Jurkat, Clone E6-1 (cell line): ENCODE data around the gene HS6ST3.

ENCODE experiments used
- DNase-seq: peaks from one replicate; pipeline ENCODE4 v3.0.0-alpha.2; 2011; ENCODE audit warnings: low read depth, low spot score
- H3K4me3 ChIP-seq: 2 replicates; pipeline ENCODE4 v1.5.1; 2011; ENCODE audit warnings: mild to moderate bottlenecking, low read length, control low read depth, moderate library complexity

The HS6ST3 gene

DNA sequence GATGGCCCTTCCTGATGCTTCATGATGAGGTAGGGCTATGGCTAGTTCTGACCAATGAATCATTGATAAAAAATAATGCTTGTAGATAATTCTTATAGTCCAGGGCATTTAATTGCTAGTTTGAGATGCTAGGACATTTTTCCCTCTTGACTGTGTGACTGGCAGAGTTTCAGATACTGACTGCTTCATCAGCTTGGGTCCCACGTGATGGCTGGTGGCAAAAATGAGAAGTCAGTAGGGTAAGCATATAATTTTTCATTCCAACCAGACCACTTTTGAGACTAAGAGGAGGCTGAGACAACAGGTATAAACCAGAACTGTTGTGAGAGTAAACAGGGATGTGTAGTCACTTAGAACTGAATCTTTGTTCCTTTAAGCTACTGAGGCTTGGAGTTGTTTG lies 183.3 kb downstream of the HS6ST3 start:
- no peak for DNase-seq
- H3K4me3 ChIP-seq, result no peak overlapping the region

DNA sequence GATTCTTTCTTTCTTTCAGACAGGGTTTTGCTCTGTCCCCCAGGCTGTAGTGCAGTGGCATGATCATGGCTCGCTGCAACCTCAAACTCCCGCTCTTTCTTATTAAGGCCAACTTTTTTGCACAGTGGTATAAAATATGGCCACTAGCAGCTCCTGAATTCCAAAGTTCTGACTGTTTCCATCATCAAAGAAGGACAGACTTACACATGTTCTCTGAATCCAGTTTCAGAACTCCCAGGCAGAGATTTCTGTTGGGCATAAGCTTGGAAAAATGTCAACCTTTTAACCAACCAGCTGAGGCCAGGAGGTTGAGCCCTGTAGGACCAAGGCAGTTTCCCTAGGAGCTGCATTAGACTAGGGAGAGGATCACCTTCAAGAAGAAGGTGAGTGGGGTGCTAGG lies 184.1 kb downstream of the HS6ST3 start:
- no peak for DNase-seq
- no peak overlapping the region for H3K4me3 ChIP-seq

DNA sequence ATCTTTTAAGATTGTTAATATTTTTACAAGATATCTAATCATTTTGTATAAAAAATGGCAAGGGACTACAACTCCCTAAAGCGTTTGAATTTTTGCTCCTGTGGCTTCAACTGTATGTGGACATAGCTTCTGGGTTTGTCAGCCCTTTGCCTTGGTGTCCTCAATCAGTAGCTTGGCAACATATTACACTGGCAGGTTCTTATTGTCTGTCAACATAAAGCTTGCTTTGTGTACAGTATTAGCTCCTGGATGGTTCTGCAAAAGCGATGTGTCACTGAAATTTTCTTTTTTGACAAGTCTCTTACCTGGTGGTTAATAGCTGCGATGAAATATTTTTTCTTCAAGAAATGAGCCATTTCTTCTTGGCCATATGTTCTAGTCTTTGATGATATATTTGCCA lies 190.0 kb downstream of the HS6ST3 start:
- DNase-seq, result no peak
- H3K4me3 ChIP-seq, result no peak overlapping the region

DNA sequence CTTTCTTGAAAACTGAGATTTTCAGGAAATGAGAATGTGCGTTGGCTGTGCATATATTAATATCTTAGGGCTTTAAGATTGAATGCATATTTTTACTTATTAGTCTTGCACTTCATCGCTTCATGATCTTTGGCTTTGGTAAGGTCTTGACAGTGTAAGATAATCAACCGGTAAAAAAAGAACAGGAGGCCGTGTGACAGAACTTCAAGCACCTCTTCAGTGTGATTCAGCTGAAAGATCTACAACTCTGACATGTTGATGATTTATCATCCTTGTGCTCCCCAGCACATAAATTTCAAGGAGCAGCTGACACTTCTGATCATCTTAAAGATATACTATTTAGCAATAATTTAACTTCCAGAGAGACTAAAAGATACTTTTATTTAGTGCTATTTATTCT lies 195.1 kb downstream of the HS6ST3 start:
- no peak overlapping the region for H3K4me3 ChIP-seq
- DNase-seq, result no peak

DNA sequence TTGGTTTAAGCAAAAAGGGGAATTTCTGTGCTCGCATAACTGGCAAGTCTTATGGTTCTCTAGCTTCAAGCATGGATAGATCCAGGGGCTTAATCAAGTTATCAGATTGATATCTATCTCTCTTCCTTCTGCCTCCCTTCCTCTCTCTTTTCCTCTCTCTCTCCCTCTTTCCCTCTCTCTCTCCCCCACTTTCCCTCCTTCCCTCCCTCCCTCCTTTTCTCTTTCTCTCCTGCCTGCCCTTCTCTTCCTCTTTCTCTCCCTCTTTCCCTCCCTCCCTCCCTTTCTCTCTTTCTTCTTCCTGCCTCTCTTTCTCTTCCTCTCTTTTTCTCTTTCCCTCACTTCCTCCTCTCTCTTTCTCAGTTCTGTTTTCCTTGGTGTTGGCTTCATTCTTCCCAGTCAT lies 195.8 kb downstream of the HS6ST3 start:
- DNase-seq, result no peak

DNA sequence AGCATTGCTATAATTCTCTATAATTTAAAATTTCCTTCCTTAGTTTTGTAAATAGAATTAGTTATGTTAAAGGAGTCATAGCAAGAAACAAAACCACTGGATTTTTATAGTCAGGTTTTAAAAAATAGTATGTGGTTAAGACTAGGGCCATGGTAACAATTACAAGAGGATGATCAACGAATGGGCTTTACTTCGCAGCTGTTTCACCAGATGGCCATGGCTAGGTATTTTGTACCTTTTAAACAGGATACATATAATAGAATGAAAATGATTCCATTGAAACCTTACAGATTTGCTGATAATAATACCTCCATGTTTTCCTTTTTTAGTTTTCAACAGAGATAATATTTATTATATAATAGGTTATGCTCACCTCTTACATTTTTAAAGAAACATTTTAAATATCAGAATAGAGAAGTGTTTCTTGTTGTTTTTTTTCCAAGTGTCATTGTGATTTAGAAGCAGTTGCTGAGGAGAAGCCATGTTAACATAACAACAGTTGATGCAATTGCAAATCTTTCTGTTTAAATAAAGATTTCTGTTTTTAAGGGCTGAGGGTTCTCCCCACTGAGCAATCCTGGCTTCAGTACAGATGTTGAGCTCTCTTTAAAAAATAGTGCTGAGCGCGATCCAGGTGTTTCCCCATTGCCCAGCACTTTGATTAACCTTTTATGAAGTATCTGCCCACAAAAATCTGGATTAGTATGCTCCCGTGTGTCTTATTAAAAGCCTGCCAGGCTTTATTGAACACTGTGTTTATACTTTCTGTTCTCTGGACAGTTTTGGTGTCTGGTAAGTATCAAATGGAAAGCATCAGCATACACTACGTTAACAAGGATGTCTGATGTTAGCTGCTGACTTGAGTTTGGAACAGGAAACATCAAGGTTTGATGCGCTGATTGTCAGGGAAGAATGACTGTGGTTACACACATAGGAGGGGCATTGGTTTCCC lies 205.3 kb downstream of the HS6ST3 start:
- no peak for DNase-seq
- H3K4me3 ChIP-seq, result no peak overlapping the region

More for the DNA sequence above, 195.8 kb downstream of the HS6ST3 start:
- no peak overlapping the region for H3K4me3 ChIP-seq

DNA sequence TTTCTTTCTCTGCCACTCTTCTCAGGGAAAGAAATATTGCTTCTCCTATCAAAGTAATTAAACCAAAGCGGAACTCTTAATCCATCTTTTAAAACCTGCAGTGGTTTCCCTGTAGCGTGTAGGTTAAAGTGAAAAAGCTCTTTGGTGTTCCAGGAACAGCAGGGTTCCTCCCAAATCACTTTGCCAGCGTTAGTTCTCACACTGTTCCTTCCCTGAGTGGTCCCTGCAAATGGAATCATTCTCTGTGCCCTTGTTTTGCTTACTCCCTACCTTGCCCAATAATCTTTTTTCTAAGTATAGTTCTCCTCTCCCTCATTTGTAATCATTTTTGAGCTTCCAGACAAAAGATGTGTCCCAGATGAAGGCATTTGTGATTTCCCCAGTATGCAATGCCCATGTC lies 207.5 kb downstream of the HS6ST3 start:
- no peak overlapping the region for H3K4me3 ChIP-seq
- DNase-seq, result no peak

DNA sequence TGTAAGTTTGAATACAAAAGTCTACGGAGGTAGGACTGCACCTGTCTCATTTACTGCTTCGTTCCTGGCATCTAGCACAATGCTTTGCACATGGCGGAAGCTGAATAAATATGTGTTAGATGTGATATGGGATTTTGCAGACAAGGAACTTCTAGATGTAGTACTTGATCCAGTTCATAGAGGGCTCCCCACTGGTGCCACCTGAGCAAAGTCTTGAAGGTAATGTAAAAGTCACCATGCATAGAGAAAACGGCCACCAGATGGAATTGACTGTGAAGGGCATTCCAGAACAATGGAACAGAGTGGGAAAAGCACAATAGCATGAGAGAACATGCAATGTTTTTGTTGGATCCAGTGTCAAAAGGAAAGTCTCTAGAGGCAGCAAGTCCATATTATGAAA lies 209.3 kb downstream of the HS6ST3 start:
- DNase-seq, result no peak

DNA sequence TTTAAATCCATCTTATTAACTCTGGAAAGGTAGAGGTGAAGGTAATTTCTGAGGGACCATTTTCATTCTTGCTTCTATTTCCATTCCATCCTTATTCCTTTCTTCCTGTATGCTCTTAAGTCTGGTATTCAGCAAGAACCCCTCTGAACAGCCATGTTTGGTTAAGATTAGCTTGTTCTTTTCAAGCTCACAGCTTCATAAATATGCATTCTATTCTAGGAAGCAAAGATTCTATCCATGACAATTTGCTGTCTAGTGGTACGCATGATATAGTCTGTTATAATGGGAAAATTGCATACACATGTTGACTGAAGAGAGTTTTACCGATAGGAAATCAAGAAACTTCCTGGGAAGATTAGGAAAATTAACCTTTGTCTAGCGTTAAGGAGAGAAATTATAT lies 218.7 kb downstream of the HS6ST3 start:
- no peak for DNase-seq
- no peak overlapping the region for H3K4me3 ChIP-seq

More for the DNA sequence above, 209.3 kb downstream of the HS6ST3 start:
- no peak overlapping the region for H3K4me3 ChIP-seq

DNA sequence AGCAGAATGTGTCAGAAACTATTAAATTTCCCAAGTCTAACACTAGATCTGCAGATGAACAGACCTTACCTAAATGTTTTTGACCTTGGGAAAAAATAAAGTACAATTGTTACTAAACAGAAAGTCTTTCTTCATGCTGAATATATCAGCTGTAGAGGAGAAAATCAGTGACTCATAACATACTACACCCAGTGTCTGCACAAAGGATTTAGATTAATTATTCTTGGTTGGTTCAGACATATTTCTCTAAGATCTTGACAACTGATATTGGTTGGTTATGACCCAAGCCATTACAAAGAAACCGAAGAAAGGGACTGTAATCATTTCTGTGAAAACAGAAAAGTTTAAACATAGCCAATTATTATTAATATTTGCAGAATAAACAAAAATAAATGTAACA lies 225.1 kb downstream of the HS6ST3 start:
- no peak for DNase-seq
- H3K4me3 ChIP-seq, result no peak overlapping the region

DNA sequence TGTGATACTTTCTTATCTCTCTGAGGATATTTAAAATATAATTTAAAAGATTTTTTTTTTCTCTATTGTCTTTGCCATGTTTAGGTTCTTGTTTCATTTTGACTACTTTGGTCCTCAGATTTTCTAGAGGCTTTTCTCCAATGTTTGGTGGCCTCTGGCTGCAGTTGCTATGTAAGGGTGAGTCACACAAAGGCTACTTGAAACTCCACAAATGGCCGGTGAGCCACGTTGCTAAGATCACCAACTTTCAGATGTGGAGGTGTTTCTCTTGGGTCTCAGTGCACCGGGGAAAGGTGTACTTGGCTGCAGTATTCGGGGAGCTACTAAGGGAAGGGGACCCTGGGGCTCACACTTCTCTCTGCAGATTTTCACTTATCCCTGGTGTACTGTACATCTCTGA lies 248.1 kb downstream of the HS6ST3 start:
- DNase-seq, result no peak

DNA sequence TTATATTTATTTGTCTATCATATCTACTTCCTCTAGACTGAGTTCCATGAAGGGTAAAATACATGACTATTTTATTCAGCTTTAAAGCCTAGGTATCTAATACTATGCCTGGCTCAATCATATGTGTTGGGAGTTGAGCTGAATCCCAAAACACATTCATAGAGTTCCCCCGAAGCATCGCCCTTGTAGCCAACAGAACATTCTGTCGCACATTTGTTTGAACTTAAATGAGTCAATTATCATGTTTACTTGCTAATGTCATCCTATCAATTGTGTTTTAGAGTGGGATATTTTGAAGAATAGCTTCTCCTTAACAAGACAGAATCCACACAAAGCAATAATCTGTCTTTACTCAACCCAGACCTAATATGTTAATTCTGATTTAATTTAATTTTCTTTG lies 252.4 kb downstream of the HS6ST3 start:
- DNase-seq, result no peak
- H3K4me3 ChIP-seq, result no peak overlapping the region

More for the DNA sequence above, 248.1 kb downstream of the HS6ST3 start:
- H3K4me3 ChIP-seq, result no peak overlapping the region

DNA sequence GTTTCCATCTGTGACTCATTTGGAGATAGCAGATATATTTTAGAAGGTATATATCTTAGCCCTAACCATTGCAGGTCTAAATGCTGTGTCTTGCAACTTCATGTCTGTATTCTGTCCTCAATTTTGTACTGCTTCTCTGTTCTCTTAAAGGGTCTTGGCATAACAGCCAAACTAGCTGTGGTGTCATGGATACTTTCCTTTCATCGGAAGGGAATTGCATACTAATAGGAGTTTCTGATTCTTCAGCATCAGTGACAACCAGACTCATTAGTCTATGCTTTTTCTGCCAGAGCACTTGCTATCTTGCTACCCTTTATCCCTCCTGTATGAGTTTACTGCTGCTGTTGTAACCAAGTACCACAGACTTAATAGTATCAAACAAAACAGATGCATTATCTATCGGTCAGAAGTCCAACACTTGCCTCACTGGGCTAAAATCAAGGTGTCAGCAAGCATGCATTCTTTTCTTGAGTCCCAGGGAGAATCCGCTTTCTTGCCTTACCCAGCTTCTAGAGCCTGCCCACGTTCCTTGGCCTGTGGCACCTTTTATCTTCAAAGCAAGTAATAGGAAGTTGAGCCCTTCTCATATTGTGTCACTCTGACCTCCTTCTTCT lies 253.1 kb downstream of the HS6ST3 start:
- DNase-seq, result no peak
- no peak overlapping the region for H3K4me3 ChIP-seq

DNA sequence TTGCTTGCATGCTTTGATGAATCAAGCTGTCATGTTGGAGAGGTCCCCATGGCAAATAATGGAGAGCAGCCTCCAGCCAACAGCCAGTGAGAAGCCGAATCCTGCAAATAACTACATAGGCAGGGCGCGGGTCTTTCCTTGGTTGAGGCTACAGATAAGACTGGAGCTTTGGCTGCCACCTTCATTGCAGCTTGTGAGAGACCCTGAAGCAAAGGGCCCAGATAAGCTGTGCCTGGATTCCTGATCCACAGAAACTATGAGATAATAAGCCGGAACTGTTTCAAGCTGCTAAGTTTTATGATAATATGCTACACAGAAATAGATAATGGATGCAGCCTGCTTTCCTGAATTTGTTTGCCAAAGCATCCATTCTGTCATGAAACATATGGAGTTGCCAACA lies 257.0 kb downstream of the HS6ST3 start:
- DNase-seq, result no peak

DNA sequence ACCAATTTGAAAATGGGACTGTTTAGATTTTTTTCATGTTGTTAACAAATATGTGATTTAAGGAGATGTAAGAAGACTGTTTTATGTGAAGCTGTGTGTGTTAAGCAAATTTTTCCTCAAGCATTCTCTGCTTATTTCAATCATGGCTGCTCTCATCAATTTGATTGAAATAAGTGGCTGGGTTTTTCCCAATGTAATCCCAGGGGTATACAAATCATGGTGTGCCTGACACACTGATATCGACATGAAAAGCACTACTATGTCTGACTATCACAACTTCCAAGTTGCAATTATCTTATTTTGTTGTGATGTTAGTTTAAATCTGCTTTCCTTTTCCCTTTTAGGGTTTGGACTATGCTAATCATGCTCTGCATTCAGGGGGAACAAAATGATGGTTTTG lies 283.7 kb downstream of the HS6ST3 start:
- DNase-seq, result no peak
- no peak overlapping the region for H3K4me3 ChIP-seq

More for the DNA sequence above, 257.0 kb downstream of the HS6ST3 start:
- H3K4me3 ChIP-seq, result no peak overlapping the region

DNA sequence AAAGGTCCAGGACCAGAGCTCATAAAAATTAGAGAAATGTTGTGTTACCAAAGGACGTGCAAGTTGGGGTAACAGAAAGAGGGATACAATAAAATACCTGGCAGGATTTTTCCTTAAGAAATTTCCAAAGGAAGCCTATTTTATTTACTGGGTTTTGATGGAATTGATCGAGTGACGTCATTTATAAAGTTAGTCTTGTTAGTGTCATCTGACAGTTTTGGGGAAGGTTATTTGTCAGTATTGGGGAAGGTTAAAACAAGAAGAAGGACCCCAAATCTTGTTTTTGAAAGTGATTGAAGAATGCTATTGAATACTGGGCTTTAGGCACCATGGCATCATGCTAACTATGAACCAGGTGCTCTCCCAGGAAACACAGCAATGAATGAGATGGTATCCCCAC lies 287.9 kb downstream of the HS6ST3 start:
- no peak overlapping the region for H3K4me3 ChIP-seq
- DNase-seq, result no peak

DNA sequence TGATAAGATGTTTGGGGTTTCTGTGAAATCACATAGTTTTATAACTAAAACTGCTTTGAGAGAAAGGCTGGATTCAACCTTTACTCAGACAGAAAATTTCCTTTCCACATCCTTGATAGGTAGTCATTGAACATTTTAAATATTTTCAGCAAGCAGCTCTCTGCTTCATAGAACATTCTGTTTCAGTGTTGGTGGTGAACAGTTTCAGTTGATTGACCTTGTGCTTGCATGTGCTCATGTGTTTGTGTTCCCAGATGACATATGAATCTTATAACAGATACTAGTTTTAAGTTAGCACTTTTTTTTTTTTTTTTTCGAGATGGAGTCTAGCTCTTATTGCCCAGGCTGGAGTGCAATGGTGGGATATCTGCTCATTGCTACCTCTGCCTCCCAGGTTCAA lies 290.1 kb downstream of the HS6ST3 start:
- DNase-seq, result no peak
- H3K4me3 ChIP-seq, result no peak overlapping the region

DNA sequence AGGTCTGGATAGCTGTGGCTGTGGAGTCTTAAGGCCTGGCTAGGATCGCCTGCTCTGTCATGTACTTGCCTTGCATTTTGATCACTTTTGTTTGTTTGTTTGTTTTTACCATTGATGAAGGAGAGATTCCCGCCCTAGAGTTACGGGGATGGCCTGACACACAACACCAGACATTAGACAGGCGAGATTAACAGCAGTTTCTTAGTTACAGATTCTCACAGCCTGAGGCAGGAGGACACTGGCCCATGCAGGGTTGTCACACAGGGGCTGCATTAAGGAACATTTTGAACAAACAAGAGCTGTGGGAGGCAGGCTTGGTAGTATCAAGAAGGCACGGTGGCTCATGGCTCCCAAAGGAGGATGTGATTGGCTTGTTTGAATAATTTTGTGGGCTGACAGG lies 291.8 kb downstream of the HS6ST3 start:
- no peak for DNase-seq
- H3K4me3 ChIP-seq, result no peak overlapping the region

DNA sequence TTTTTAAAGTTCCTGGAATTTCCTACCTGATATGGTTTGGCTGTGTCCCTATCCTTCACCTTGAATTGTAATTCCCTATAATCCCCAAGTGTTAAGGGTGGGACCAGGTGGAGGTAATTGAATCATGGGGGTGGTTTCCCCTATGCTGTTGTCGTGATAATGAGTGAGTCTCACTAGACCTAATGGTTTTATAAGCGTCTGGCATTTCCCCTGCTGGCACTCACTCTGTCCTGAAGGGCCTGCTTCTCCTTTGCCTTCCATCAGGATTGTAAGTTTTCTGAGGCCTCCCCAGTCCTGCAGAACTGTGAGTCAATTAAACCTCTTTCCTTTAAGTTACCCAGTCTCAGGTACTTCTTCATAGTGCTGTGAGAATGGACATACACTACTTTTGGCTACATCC lies 298.7 kb downstream of the HS6ST3 start:
- DNase-seq, result no peak

DNA sequence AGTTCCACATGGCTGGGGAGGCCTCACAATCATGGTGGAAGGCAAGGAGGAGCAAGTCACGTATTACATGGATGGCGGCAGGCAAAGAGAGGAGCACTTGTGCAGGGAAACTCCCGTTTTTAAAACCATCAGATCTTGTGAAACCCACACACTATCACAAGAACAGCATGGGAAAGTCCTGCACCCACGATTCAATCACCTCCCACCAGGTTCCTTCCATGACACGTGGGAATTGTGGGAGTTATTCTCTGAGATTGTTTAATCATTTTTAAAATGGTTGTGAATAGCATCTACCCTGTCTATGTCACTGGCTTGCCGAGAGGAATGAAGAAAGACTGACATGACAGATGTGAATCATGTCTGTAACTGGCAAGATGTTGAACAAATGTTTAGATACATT lies 301.7 kb downstream of the HS6ST3 start:
- no peak for DNase-seq
- no peak overlapping the region for H3K4me3 ChIP-seq

More for the DNA sequence above, 298.7 kb downstream of the HS6ST3 start:
- H3K4me3 ChIP-seq, result no peak overlapping the region

DNA sequence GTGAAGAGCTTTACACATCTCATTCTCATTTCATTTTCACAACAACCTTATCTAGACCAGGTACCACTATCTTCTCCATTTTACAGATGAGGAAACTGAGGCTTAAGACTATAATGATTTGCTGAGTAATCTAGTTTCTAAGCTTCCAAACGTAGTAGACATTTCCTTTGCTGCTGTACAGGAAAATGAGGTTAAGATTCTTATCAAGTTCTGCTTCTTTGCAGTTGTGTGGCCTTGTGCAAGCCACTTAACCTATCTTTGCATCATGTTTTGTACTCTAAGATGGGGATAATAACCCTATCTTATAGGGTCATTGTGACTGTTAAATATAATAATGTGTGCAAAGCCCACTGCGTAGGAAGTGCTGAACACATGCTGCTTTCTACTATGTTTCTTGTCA lies 307.9 kb downstream of the HS6ST3 start:
- DNase-seq, result no peak
- H3K4me3 ChIP-seq, result no peak overlapping the region
